ENCODE data around the gene KCNJ1.

- no peak for TF ChIP-seq CTCF (IDR thresholded peaks at IDR 0.05; ENCODE audit: extremely low read depth in 1 of 2, insufficient read depth in 1 of 2, low read depth in 1 of 2, low read length in 2 of 2)
- no peak for TF ChIP-seq MAX (IDR thresholded peaks at IDR 0.05; ENCODE audit: insufficient read depth, insufficient read length)
- TF ChIP-seq EZH2 (IDR thresholded peaks at IDR 0.05; ENCODE audit: borderline replicate concordance, low read depth, low read length, severe bottlenecking) = no peak
- TF ChIP-seq FOS (IDR thresholded peaks at IDR 0.05; ENCODE audit: borderline replicate concordance, insufficient read depth, low read length) = no peak
- no peak for TF ChIP-seq POLR2A (IDR thresholded peaks at IDR 0.05; ENCODE audit: low read depth, low read length)
- TF ChIP-seq POLR2AphosphoS5 (IDR thresholded peaks at IDR 0.05; ENCODE audit: insufficient read depth, low read depth, low read length) = no peak
- no peak for TF ChIP-seq JUN (IDR thresholded peaks at IDR 0.05; ENCODE audit: borderline replicate concordance, insufficient read depth, insufficient read length, low read depth)
- no peak for TF ChIP-seq MYC (IDR thresholded peaks at IDR 0.05; ENCODE audit: low read depth, low read length)
- no peak for TF ChIP-seq GATA2 (IDR thresholded peaks at IDR 0.05; ENCODE audit: insufficient read depth, insufficient read length, low read depth, low read length)
Observed at GRCh38 chr11:128810784-128811514, 56.1 kb downstream of the KCNJ1 start.
